ENCODE data around the gene MBLAC1.
A peak's percentile ranks its signal among the peaks of the same experiment; 100 is the strongest.
"Not testable (repeated sequence)": the region's sequence is repeated elsewhere in the genome, so short reads cannot be mapped to it uniquely, and the experiment has no call there.

Gene MBLAC1

GRCh38 chr7:100124301-100125230, 2.2 kb upstream of the MBLAC1 start:
- DNase-seq (ENCODE audit: low spot score), result no peak

- no peak for DNase-seq (ENCODE audit: low spot score)
These were observed 382 bp upstream of the MBLAC1 start for GRCh38 chr7:100126239-100126930.

- peak; percentile 43 for DNase-seq (ENCODE audit: low spot score)
These were observed 1.3 kb downstream of the MBLAC1 start for GRCh38 chr7:100127866-100128636.

- DNase-seq (ENCODE audit: low spot score), result no peak
These were observed 1.8 kb downstream of the MBLAC1 start for GRCh38 chr7:100128637-100128963.

GRCh38 chr7:100130220-100130607, 3.4 kb downstream of the MBLAC1 start:
- not testable (repeated sequence) for DNase-seq (ENCODE audit: low spot score)

GRCh38 chr7:100130608-100131453, 4.1 kb downstream of the MBLAC1 start:
- DNase-seq (ENCODE audit: low spot score), result peak; percentile 88

GRCh38 chr7:100132126-100132525, 5.4 kb downstream of the MBLAC1 start:
- no peak for DNase-seq (ENCODE audit: low spot score)

GRCh38 chr7:100132697-100133151, 6.0 kb downstream of the MBLAC1 start:
- peak; percentile 85 for DNase-seq (ENCODE audit: low spot score)

GRCh38 chr7:100137851-100138760, 11.3 kb downstream of the MBLAC1 start:
- no peak for DNase-seq (ENCODE audit: low spot score)

- no peak for DNase-seq (ENCODE audit: low spot score)
These were observed 14.8 kb downstream of the MBLAC1 start for GRCh38 chr7:100141555-100141949.

GRCh38 chr7:100142461-100142860, 15.7 kb downstream of the MBLAC1 start:
- DNase-seq (ENCODE audit: low spot score), result no peak

- DNase-seq (ENCODE audit: low spot score), result not testable (repeated sequence)
These were observed 19.6 kb downstream of the MBLAC1 start for GRCh38 chr7:100146350-100146749.

GRCh38 chr7:100147278-100147677, 20.5 kb downstream of the MBLAC1 start:
- no peak for DNase-seq (ENCODE audit: low spot score)

GRCh38 chr7:100148225-100148558, 21.4 kb downstream of the MBLAC1 start:
- DNase-seq (ENCODE audit: low spot score), result no peak

GRCh38 chr7:100148559-100149328, 22.0 kb downstream of the MBLAC1 start, which contains the start of gene LAMTOR4:
TSS of gene LAMTOR4 (plus strand) at chr7:100148918. CDS start at chr7:100148973, 55 bp downstream.
- peak; percentile 95 for DNase-seq (ENCODE audit: low spot score)

- no peak for DNase-seq (ENCODE audit: low spot score)
These were observed 25.6 kb downstream of the MBLAC1 start for GRCh38 chr7:100152404-100152803.

- DNase-seq (ENCODE audit: low spot score), result no peak
These were observed 26.3 kb downstream of the MBLAC1 start for GRCh38 chr7:100152937-100153666.

GRCh38 chr7:100153708-100154535, 27.2 kb downstream of the MBLAC1 start:
- no peak for DNase-seq (ENCODE audit: low spot score)

All from HuH-7 (cell line).